Uterus (tissue), 2 donors: ENCODE results near the gene HSD17B7.

Experiments used
- CTCF ChIP-seq, 4 experiments: fragments of 200-600 bp in 2 of 4; fragments of 450-650 bp in 2 of 4; sonication (generic) in 2 of 4; IDR thresholded peaks; one replicate each; pipeline ENCODE4 v1.5.1; 2016 to 2019; ENCODE audit warnings: antibody characterized with exemption in 4 of 4, mild to moderate bottlenecking in 2 of 4, moderate library complexity in 1 of 4
- POLR2A ChIP-seq, 2 donors: fragments of 450-650 bp; IDR thresholded peaks; one replicate each; pipeline ENCODE4 v1.6.1; 2016; ENCODE audit warnings: antibody characterized with exemption in 2 of 2, mild to moderate bottlenecking in 1 of 2, moderate library complexity in 1 of 2

GRCh38 chr1:162861625-162862024 lies 71.1 kb downstream of the HSD17B7 start:
- TF ChIP-seq CTCF (IDR thresholded peaks at IDR 0.05) (no peak), POLR2A (IDR thresholded peaks at IDR 0.05) (no peak)
